ENCODE results near the gene RASSF1.

The RASSF1 gene

GRCh38 chr3:50373146-50374051 is 32.8 kb upstream of the RASSF1 start:
- no peaks in the 10 kb centered on the region for H3K36me3 ChIP-seq (ENCODE audit: low read depth)
- H3K4me1 ChIP-seq (ENCODE audit: insufficient read depth, poor library complexity, severe bottlenecking) = peaks cover 3% of the 10 kb centered on the region
- no peak overlapping the region for H3K4me3 ChIP-seq (ENCODE audit: severe bottlenecking)
- no peak for DNase-seq (ENCODE audit: low spot score)
- H3K27me3 ChIP-seq (ENCODE audit: insufficient read depth, poor library complexity, severe bottlenecking) = no peaks in the 10 kb centered on the region
- ATAC-seq (ENCODE audit: low read depth) = no peak
- H3K9me3 ChIP-seq (ENCODE audit: severe bottlenecking) = no peaks in the 10 kb centered on the region
- TF ChIP-seq CTCF (IDR thresholded peaks at IDR 0.05; ENCODE audit: poor library complexity, severe bottlenecking) = no peak
- no peak overlapping the region for H3K27ac ChIP-seq (ENCODE audit: poor library complexity, severe bottlenecking)

GRCh38 chr3:50372349-50372748 is 31.7 kb upstream of the RASSF1 start:
- no peak for ATAC-seq (ENCODE audit: low read depth)
- Histone ChIP-seq H3K4me1 (ENCODE audit: insufficient read depth, poor library complexity, severe bottlenecking) (peaks cover 7% of the 10 kb centered on the region), H3K27me3 (ENCODE audit: insufficient read depth, poor library complexity, severe bottlenecking) (no peaks in the 10 kb centered on the region), H3K27ac (ENCODE audit: poor library complexity, severe bottlenecking) (no peak overlapping the region), H3K36me3 (ENCODE audit: low read depth) (no peaks in the 10 kb centered on the region), H3K9me3 (ENCODE audit: severe bottlenecking) (no peaks in the 10 kb centered on the region), H3K4me3 (ENCODE audit: severe bottlenecking) (no peak overlapping the region)
- no peak for TF ChIP-seq CTCF (IDR thresholded peaks at IDR 0.05; ENCODE audit: poor library complexity, severe bottlenecking)
- DNase-seq (ENCODE audit: low spot score) = no peak

- H3K4me3 ChIP-seq (ENCODE audit: severe bottlenecking) = no peak overlapping the region
- H3K27me3 ChIP-seq (ENCODE audit: insufficient read depth, poor library complexity, severe bottlenecking) = no peaks in the 10 kb centered on the region
- no peaks in the 10 kb centered on the region for H3K36me3 ChIP-seq (ENCODE audit: low read depth)
- no peak for ATAC-seq (ENCODE audit: low read depth)
- no peak for DNase-seq (ENCODE audit: low spot score)
- H3K27ac ChIP-seq (ENCODE audit: poor library complexity, severe bottlenecking) = no peak overlapping the region
- H3K9me3 ChIP-seq (ENCODE audit: severe bottlenecking) = no peaks in the 10 kb centered on the region
- no peak for TF ChIP-seq CTCF (IDR thresholded peaks at IDR 0.05; ENCODE audit: poor library complexity, severe bottlenecking)
- peaks cover 7% of the 10 kb centered on the region for H3K4me1 ChIP-seq (ENCODE audit: insufficient read depth, poor library complexity, severe bottlenecking)
Observed at GRCh38 chr3:50371133-50371685, 30.6 kb upstream of the RASSF1 start.

GRCh38 chr3:50370594-50370993 is 30.0 kb upstream of the RASSF1 start:
- DNase-seq (ENCODE audit: low spot score) = no peak
- peaks cover 7% of the 10 kb centered on the region for H3K4me1 ChIP-seq (ENCODE audit: insufficient read depth, poor library complexity, severe bottlenecking)
- no peaks in the 10 kb centered on the region for H3K27me3 ChIP-seq (ENCODE audit: insufficient read depth, poor library complexity, severe bottlenecking)

More at GRCh38 chr3:50370594-50370993, 30.0 kb upstream of the RASSF1 start:
- H3K9me3 ChIP-seq (ENCODE audit: severe bottlenecking) = no peaks in the 10 kb centered on the region
- H3K4me3 ChIP-seq (ENCODE audit: severe bottlenecking) = no peak overlapping the region
- no peak overlapping the region for H3K27ac ChIP-seq (ENCODE audit: poor library complexity, severe bottlenecking)
- no peak for TF ChIP-seq CTCF (IDR thresholded peaks at IDR 0.05; ENCODE audit: poor library complexity, severe bottlenecking)
- no peak for ATAC-seq (ENCODE audit: low read depth)
- no peaks in the 10 kb centered on the region for H3K36me3 ChIP-seq (ENCODE audit: low read depth)

All from RWPE2 (cell line).